DOHH2 (cell line): ENCODE data around the gene VAPA.
A peak's percentile ranks its signal among the peaks of the same experiment; 100 is the strongest.

Experiments used
- H3F3A ChIP-seq: fragments of 200-600 bp; sonication (generic), shearing (Covaris generic); 2 replicates; pipeline ENCODE4 v1.6.0; 2016; ENCODE audit warnings: antibody characterized with exemption, mild to moderate bottlenecking; ENCODE audit not compliant: control insufficient read depth, insufficient read depth
- H3K27ac ChIP-seq: fragments of 200-600 bp; sonication (generic); 2 replicates; pipeline ENCODE4 v1.5.1; 2014; ENCODE audit warnings: low read depth, mild to moderate bottlenecking, low read length, moderate library complexity
- H3K27me3 ChIP-seq: fragments of 200-600 bp; sonication (generic); 2 replicates; pipeline ENCODE4 v1.6.1; 2014; ENCODE audit warnings: mild to moderate bottlenecking, low read length, mixed read lengths; ENCODE audit not compliant: control insufficient read depth
- H3K36me3 ChIP-seq: fragments of 200-600 bp; sonication (generic); 2 replicates; pipeline ENCODE4 v1.6.1; 2014; ENCODE audit warnings: mild to moderate bottlenecking, low read length, moderate library complexity, mixed read lengths; ENCODE audit not compliant: control insufficient read depth
- H3K4me1 ChIP-seq: fragments of 200-600 bp; sonication (generic); 2 replicates; pipeline ENCODE4 v1.6.1; 2014; ENCODE audit warnings: mild to moderate bottlenecking, low read length, mixed read lengths; ENCODE audit not compliant: control insufficient read depth
- H3K4me2 ChIP-seq: fragments of 200-600 bp; sonication (generic); 2 replicates; pipeline ENCODE4 v1.6.0; 2014; ENCODE audit warnings: mild to moderate bottlenecking, low read length, moderate library complexity
- H3K4me3 ChIP-seq: fragments of 200-600 bp; sonication (generic); 2 replicates; pipeline ENCODE4 v1.5.1; 2014; ENCODE audit warnings: mild to moderate bottlenecking, low read length, mixed read lengths
- H3K79me2 ChIP-seq: fragments of 200-600 bp; sonication (generic); 2 replicates; pipeline ENCODE4 v1.6.1; 2014; ENCODE audit warnings: mild to moderate bottlenecking, low read length, mixed read lengths; ENCODE audit not compliant: control insufficient read depth
- H3K9me2 ChIP-seq: fragments of 200-600 bp; sonication (generic); replicated peaks from 2 replicates; pipeline ENCODE4 v1.6.1; 2014; ENCODE audit warnings: mild to moderate bottlenecking, low read length, mixed read lengths; ENCODE audit not compliant: control insufficient read depth
- H3K9me3 ChIP-seq: fragments of 200-600 bp; sonication (generic); 2 replicates; pipeline ENCODE4 v1.6.1; 2014; ENCODE audit warnings: antibody characterized with exemption, low read length, mixed read lengths; ENCODE audit not compliant: control insufficient read depth, insufficient read depth
- H4K20me1 ChIP-seq: fragments of 200-600 bp; sonication (generic); 2 replicates; pipeline ENCODE4 v1.6.0; 2014; ENCODE audit warnings: low read depth, mild to moderate bottlenecking, antibody characterized with exemption, low read length, moderate library complexity; ENCODE audit not compliant: control insufficient read depth, insufficient read depth
- EZH2phosphoT487 ChIP-seq: fragments of 200-600 bp; sonication (generic); IDR thresholded peaks from 2 replicates; pipeline ENCODE4 v1.6.1; 2017; ENCODE audit warnings: borderline replicate concordance, mild to moderate bottlenecking, antibody characterized with exemption, low read length, moderate library complexity, mixed read lengths
- TF ChIP-seq, protein P1 (sequence below): fragments of 200-600 bp; sonication (generic); IDR thresholded peaks from one replicate; pipeline ENCODE4 v1.5.1; 2014; ENCODE audit warnings: antibody characterized with exemption, mild to moderate bottlenecking, low read depth, low read length; ENCODE audit not compliant: poor library complexity, severe bottlenecking

Gene VAPA

GRCh38 chr18:9915291-9916076 is 1.7 kb downstream of the VAPA start:
- H3K4me1 ChIP-seq: peaks cover 55% of the 10 kb centered on the region
- peaks cover 48% of the 10 kb centered on the region for H4K20me1 ChIP-seq
- no peaks in the 10 kb centered on the region for H3F3A ChIP-seq
- peak overlapping the region; percentile 85 for H3K4me3 ChIP-seq
- TF ChIP-seq EZH2phosphoT487: no peak
- TF ChIP-seq, protein P1, sequence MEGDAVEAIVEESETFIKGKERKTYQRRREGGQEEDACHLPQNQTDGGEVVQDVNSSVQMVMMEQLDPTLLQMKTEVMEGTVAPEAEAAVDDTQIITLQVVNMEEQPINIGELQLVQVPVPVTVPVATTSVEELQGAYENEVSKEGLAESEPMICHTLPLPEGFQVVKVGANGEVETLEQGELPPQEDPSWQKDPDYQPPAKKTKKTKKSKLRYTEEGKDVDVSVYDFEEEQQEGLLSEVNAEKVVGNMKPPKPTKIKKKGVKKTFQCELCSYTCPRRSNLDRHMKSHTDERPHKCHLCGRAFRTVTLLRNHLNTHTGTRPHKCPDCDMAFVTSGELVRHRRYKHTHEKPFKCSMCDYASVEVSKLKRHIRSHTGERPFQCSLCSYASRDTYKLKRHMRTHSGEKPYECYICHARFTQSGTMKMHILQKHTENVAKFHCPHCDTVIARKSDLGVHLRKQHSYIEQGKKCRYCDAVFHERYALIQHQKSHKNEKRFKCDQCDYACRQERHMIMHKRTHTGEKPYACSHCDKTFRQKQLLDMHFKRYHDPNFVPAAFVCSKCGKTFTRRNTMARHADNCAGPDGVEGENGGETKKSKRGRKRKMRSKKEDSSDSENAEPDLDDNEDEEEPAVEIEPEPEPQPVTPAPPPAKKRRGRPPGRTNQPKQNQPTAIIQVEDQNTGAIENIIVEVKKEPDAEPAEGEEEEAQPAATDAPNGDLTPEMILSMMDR: no peak
- peaks cover 66% of the 10 kb centered on the region for H3K79me2 ChIP-seq
- peak overlapping the region; percentile 59 for H3K27ac ChIP-seq
- peak overlapping the region; percentile 90 for H3K4me2 ChIP-seq
- peaks cover 15% of the 10 kb centered on the region for H3K36me3 ChIP-seq
- H3K27me3 ChIP-seq: 0 out of 2 replicates have a peak, but pooled peaks cover 3% of the 10 kb centered on the region
- peaks cover 5% of the 10 kb centered on the region for H3K9me3 ChIP-seq
- H3K9me2 ChIP-seq: no peaks in the 10 kb centered on the region

DNA sequence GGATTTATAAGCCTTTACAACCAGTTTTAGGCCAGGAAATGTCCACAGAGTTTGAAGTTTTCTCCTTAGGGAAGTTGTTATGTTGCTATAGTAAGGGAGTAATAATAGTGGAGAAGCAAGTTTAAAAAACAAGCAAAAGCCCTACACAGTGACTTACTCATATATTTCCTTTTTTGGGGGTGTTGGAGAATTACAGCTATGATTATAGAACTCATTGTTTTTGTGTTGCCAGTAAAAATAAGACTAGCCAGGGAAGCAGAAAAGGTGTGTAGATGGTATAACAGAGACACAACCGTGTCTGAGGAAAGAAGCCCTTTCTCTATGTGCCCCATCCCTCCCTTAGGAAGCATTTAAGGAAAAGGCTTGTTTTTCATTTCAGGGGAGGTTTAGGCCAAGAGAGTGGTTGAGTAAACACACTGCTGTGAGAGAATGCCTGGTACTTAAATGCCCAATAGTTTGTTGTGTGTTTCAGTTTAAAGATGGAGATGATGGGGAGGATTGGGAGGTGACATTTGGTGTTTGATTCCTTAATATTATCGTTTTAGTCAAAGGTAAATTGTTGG is 2.3 kb downstream of the VAPA start:
- H3K9me2 ChIP-seq: no peaks in the 10 kb centered on the region
- no peaks in the 10 kb centered on the region for H3K27me3 ChIP-seq
- peaks cover 73% of the 10 kb centered on the region for H3K79me2 ChIP-seq
- peaks cover 55% of the 10 kb centered on the region for H4K20me1 ChIP-seq
- no peak for TF ChIP-seq EZH2phosphoT487
- TF ChIP-seq, protein P1: no peak
- H3K9me3 ChIP-seq: peaks cover 5% of the 10 kb centered on the region
- no peaks in the 10 kb centered on the region for H3F3A ChIP-seq
- H3K4me3 ChIP-seq: peak overlapping the region; percentile 85
- peak overlapping the region; percentile 90 for H3K4me2 ChIP-seq
- H3K4me1 ChIP-seq: peaks cover 62% of the 10 kb centered on the region
- H3K27ac ChIP-seq: no peak overlapping the region
- H3K36me3 ChIP-seq: peaks cover 15% of the 10 kb centered on the region

DNA sequence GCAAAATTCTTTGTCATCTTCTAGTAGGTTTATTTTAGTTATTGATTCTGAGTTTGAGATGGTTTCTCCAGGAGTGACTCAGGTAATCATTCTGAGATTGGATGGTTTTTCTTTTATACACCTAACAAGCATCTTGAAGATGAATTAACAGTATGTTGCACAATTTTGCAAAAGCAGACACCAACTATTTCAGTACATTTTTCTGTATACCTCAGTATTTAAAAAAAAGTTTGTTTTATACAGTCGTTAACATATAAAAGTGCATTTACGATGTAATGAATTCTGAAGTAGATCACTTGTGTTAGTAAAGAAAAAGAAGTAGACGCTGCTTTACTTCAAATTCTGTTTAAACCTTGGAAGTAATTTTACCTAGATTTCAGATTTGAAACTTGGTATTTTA is 3.0 kb downstream of the VAPA start:
- Histone ChIP-seq H3K79me2 (peaks cover 80% of the 10 kb centered on the region), H3K4me2 (peak overlapping the region; percentile 90), H3K36me3 (peaks cover 15% of the 10 kb centered on the region), H3K27me3 (no peaks in the 10 kb centered on the region), H4K20me1 (peaks cover 59% of the 10 kb centered on the region), H3K9me3 (peaks cover 5% of the 10 kb centered on the region), H3K27ac (no peak overlapping the region), H3K4me3 (no peak overlapping the region), H3K4me1 (peaks cover 67% of the 10 kb centered on the region), H3F3A (no peaks in the 10 kb centered on the region), H3K9me2 (no peaks in the 10 kb centered on the region)
- TF ChIP-seq EZH2phosphoT487: no peak
- TF ChIP-seq, protein P1: no peak
